Measurements from ENCODE around the gene ST7.

ST7 gene

DNA sequence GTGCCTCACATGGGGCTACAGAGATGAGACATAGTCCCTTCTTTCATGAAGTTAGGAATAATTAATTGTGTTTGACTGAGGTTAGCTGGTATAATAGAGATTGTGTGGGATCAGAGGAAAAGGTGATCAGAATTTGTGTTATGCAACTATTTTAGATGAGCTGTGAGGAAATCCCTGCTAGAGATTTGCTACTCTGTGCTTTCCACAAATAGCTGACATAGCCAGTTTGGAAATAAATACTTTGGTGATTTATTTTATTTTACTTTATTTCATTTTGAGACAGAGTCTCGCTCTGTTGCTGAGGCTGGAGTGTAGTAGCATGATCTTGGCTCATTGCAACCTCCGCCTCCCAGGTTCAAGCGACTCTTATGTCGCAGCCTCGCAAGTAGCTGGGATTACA is 32.3 kb downstream of the ST7 start:
- Histone ChIP-seq H3K36me3 (no peaks in the 10 kb centered on the region), H3K4me3 (ENCODE audit: low read depth, low read length) (no peak overlapping the region), H3K4me1 (no peaks in the 10 kb centered on the region), H3K9me3 (no peaks in the 10 kb centered on the region), H3K27me3 (no peaks in the 10 kb centered on the region)
- no peak for DNase-seq
- TF ChIP-seq, protein P1, sequence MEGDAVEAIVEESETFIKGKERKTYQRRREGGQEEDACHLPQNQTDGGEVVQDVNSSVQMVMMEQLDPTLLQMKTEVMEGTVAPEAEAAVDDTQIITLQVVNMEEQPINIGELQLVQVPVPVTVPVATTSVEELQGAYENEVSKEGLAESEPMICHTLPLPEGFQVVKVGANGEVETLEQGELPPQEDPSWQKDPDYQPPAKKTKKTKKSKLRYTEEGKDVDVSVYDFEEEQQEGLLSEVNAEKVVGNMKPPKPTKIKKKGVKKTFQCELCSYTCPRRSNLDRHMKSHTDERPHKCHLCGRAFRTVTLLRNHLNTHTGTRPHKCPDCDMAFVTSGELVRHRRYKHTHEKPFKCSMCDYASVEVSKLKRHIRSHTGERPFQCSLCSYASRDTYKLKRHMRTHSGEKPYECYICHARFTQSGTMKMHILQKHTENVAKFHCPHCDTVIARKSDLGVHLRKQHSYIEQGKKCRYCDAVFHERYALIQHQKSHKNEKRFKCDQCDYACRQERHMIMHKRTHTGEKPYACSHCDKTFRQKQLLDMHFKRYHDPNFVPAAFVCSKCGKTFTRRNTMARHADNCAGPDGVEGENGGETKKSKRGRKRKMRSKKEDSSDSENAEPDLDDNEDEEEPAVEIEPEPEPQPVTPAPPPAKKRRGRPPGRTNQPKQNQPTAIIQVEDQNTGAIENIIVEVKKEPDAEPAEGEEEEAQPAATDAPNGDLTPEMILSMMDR (IDR thresholded peaks at IDR 0.05; ENCODE audit: low read depth, low read length): no peak

GRCh38 chr7:116986611-116987565 is 33.6 kb downstream of the ST7 start:
- TF ChIP-seq, protein P1 (IDR thresholded peaks at IDR 0.05; ENCODE audit: low read depth, low read length): no peak
- DNase-seq: no peak
- Histone ChIP-seq H3K4me1 (no peaks in the 10 kb centered on the region), H3K9me3 (no peaks in the 10 kb centered on the region), H3K27me3 (no peaks in the 10 kb centered on the region), H3K36me3 (no peaks in the 10 kb centered on the region), H3K4me3 (ENCODE audit: low read depth, low read length) (no peak overlapping the region)

DNA sequence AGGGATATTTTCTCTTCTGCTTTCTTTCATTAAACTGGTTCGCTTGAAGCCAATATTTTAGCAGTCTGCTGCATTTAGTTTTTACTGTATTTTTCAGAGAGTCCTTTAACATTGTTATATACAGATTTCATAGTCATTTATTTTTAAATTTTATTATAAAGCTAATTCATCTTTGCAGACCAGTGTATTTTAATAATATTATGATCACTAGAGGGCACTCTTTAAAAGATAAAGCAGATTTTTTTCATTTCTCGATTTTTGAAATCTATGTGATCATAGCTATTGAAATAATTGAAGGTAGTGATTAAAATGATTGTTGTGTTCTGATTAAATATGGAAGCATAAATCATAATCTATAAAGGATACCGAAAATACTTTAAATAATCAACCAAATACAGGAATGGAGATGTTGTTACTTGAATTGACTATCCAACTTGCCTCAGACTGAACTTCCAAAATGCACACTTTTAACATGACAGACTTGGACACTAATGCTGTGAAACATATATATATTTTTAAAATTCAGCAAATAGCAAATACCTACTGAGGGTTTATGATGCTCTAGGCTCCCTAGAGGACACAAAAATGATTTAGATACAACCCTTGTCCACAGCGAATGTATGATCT is 35.2 kb downstream of the ST7 start:
- Histone ChIP-seq H3K27me3 (no peaks in the 10 kb centered on the region), H3K4me1 (no peaks in the 10 kb centered on the region), H3K9me3 (no peaks in the 10 kb centered on the region), H3K36me3 (no peaks in the 10 kb centered on the region), H3K4me3 (ENCODE audit: low read depth, low read length) (no peak overlapping the region)
- TF ChIP-seq, protein P1 (IDR thresholded peaks at IDR 0.05; ENCODE audit: low read depth, low read length): no peak; the same call in 1 of the 2 replicates
- no peak for DNase-seq

- no peaks in the 10 kb centered on the region for H3K27me3 ChIP-seq
These were observed 36.8 kb downstream of the ST7 start for GRCh38 chr7:116990056-116990455.

DNA sequence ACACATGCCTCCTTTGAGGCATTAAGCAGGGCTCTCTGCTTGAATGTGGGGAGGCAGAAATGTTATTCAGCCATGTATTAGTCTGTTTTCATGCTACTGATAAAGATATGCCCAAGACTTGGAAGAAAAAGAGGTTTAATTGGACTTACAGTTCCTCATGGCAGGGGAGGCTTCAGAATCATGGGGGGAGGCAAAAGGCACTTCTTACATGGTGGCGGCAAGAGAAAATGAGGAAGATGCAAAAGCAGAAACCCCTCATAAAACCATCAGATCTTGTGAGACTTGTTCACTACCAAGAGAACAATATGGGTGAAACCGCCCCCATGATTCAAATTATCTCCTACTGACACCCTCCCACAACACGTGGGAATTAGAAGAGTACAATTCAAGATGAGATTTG is 37.9 kb downstream of the ST7 start:
- Histone ChIP-seq H3K4me3 (ENCODE audit: low read depth, low read length) (no peak overlapping the region), H3K9me3 (no peaks in the 10 kb centered on the region), H3K4me1 (no peaks in the 10 kb centered on the region), H3K36me3 (no peaks in the 10 kb centered on the region), H3K27me3 (no peaks in the 10 kb centered on the region)
- no peak for DNase-seq
- TF ChIP-seq, protein P1 (IDR thresholded peaks at IDR 0.05; ENCODE audit: low read depth, low read length): no peak

More at GRCh38 chr7:116990056-116990455, 36.8 kb downstream of the ST7 start:
- TF ChIP-seq, protein P1 (IDR thresholded peaks at IDR 0.05; ENCODE audit: low read depth, low read length): no peak
- Histone ChIP-seq H3K4me1 (no peaks in the 10 kb centered on the region), H3K9me3 (no peaks in the 10 kb centered on the region), H3K4me3 (ENCODE audit: low read depth, low read length) (no peak overlapping the region), H3K36me3 (no peaks in the 10 kb centered on the region)
- no peak for DNase-seq

DNA sequence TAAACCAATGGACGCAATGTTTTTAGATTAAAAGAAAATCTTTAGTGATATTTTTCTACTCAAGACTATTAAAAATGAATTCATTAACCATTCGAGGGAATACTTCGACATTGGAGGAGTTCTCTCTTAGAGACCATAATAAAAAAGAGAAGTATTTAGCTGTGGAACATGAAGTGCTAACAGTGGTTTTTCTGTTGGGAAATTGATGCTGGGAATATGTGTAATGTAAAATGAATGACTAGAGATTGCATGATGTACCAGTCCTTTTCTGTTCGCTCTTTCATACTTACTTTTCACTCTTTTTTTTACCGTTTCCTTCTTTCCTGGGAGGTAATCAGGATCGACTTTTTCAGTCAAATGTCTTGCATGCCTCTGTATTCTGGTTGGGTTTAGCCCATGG is 41.3 kb downstream of the ST7 start:
- TF ChIP-seq, protein P1 (IDR thresholded peaks at IDR 0.05; ENCODE audit: low read depth, low read length): no peak
- Histone ChIP-seq H3K36me3 (no peaks in the 10 kb centered on the region), H3K4me1 (no peaks in the 10 kb centered on the region), H3K27me3 (no peaks in the 10 kb centered on the region), H3K4me3 (ENCODE audit: low read depth, low read length) (no peak overlapping the region), H3K9me3 (peaks cover 4% of the 10 kb centered on the region)
- no peak for DNase-seq

Data from BE2C (cell line).